HepG2 (cell line): Measurements from ENCODE around the gene PIK3CB. TPM values are rescaled to one million over a fixed set of nuclear protein-coding genes. Genes with fewer than 3 reads are reported as not detected.

ENCODE experiments used
- HNRNPLL ChIP-seq: fragments of 200-400 bp; formaldehyde crosslinking; IDR thresholded peaks from 2 replicates; pipeline ENCODE4 v1.6.1; 2017; ENCODE audit warnings: mild to moderate bottlenecking, low read depth, low read length; ENCODE audit not compliant: poor library complexity, severe bottlenecking
- ZFP1 ChIP-seq: IDR thresholded peaks from 2 replicates; pipeline ENCODE4 v1.6.1; 2016
- ZNF256 ChIP-seq: sonication (generic); formaldehyde crosslinking; conservative IDR thresholded peaks from 2 replicates; pipeline ENCODE4 v1.4.0; 2020; ENCODE audit warnings: missing genetic modification reagents
- ZNF660 ChIP-seq: sonication (generic); formaldehyde crosslinking; IDR thresholded peaks from 2 replicates; pipeline ENCODE4 v1.5.1; 2020; ENCODE audit warnings: mild to moderate bottlenecking, low read depth, missing genetic modification reagents, borderline replicate concordance
- polyA plus RNA-seq, 8 experiments: library from polyadenylated mRNA; depleted of rRNA in 3 of 8; stranded (reverse) in 7 of 8; unstranded in 1 of 8; fragments of >200 nt; fragmentation: Illumina TruSeq in 4 of 8; extraction: Trizol in 4 of 8; gene quantifications; 2 replicates each; pipeline versions ENCODE4 v1.2.1 to v1.2.3, GENCODE V29; 2011 to 2016; ENCODE audit warnings: low read depth in 4 of 8, missing spikeins in 1 of 8, mixed read lengths in 1 of 8; ENCODE audit not compliant: insufficient read depth in 1 of 8
- total RNA-seq, 5 experiments: library from RNA; depleted of rRNA; stranded (reverse); fragments of >200 nt; fragmentation: Illumina TruSeq; extraction: Trizol; gene quantifications; 2 replicates each; pipeline ENCODE4 v1.2.3, GENCODE V29; 2016; ENCODE audit warnings: low read depth in 1 of 5
- TF ChIP-seq, protein P1 (sequence below), 2 experiments: sonication (generic) in 1 of 2; formaldehyde crosslinking in 1 of 2; IDR thresholded peaks; 2 replicates each; pipeline versions ENCODE4 v1.4.0 to v1.6.1; 2018 to 2020; ENCODE audit warnings: missing genetic modification reagents in 2 of 2, borderline replicate concordance in 1 of 2, low read depth in 1 of 2, mild to moderate bottlenecking in 1 of 2, missing biosample characterization in 1 of 2
- TF ChIP-seq, protein P2 (sequence below): sonication (generic); formaldehyde crosslinking; IDR thresholded peaks from 2 replicates; pipeline ENCODE4 v1.8.0; 2022; ENCODE audit warnings: mild to moderate bottlenecking, missing genetic modification reagents
- TF ChIP-seq, protein P3 (sequence below): sonication (generic); formaldehyde crosslinking; IDR thresholded peaks from 2 replicates; pipeline ENCODE4 v1.4.0; 2020; ENCODE audit warnings: missing genetic modification reagents, borderline replicate concordance
- TF ChIP-seq, protein P4 (sequence below): sonication (generic); formaldehyde crosslinking; IDR thresholded peaks from 2 replicates; pipeline ENCODE4 v1.4.0; 2020; ENCODE audit warnings: missing genetic modification reagents, borderline replicate concordance
- TF ChIP-seq, protein P5 (sequence below): sonication (generic); formaldehyde crosslinking; IDR thresholded peaks from 2 replicates; pipeline ENCODE4 v1.5.0; 2020; ENCODE audit warnings: mild to moderate bottlenecking, missing genetic modification reagents
- TF ChIP-seq, protein P6 (sequence below): sonication (generic); formaldehyde crosslinking; IDR thresholded peaks from 2 replicates; pipeline ENCODE4 v1.4.0; 2020; ENCODE audit warnings: missing genetic modification reagents, borderline replicate concordance

The PIK3CB gene
- total and polyA plus RNA-seq, 2 of the 13 experiments (the other 11 are each of a cell fraction or from before 2014, with no cell fraction given) = 6.6 to 18.7 TPM

DNA sequence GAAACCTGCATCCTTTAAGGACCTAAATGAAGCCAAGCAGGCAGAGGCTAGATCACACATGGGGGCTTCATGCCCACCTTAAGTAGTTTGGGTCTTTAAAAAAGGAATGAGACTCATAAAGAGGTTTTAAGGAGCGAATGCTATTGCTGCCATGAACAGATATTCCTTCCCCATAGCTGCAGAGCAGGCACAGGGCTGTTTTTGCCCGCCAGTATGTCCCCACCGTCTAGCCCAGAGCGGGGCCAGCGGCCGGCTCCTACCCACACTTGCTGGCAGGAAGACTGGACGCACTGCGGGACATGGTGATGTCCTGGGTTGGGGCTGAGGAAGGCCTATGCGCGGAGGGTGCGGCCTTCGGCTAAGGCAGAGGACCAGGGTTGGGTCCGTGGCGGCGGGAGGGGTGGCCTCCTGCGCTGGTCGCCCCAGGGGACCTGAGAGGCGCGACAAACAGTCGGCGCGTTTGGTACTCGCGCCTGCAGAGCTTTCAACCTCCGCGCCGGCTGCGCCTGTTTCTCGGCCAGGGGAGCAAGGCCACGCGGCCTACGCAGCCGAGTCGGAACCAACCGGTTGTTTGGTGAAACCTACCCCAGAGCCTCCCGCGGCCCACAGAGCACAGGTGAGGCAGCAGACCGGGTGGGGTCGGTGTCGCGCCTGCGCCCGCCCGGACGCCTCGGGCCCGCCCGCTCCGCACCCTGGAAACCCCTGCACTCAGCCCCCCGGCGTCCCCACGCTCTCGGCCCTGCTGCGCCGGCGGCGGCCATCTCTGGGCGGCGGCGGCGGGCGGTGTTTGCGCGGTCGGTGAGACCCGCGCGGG lies 226.2 kb downstream of the PIK3CB start, which contains the start of gene FAIM (continued):
- TF ChIP-seq, protein P1, sequence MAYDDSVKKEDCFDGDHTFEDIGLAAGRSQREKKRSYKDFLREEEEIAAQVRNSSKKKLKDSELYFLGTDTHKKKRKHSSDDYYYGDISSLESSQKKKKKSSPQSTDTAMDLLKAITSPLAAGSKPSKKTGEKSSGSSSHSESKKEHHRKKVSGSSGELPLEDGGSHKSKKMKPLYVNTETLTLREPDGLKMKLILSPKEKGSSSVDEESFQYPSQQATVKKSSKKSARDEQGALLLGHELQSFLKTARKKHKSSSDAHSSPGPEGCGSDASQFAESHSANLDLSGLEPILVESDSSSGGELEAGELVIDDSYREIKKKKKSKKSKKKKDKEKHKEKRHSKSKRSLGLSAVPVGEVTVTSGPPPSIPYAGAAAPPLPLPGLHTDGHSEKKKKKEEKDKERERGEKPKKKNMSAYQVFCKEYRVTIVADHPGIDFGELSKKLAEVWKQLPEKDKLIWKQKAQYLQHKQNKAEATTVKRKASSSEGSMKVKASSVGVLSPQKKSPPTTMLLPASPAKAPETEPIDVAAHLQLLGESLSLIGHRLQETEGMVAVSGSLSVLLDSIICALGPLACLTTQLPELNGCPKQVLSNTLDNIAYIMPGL (CRISPR knock-in tag; IDR thresholded peaks at IDR 0.05; ENCODE audit: borderline replicate concordance in 1 of 2, low read depth in 1 of 2) = peak; percentile 30 to 89; a peak in 2 of 4 replicates
- TF ChIP-seq, protein P2, sequence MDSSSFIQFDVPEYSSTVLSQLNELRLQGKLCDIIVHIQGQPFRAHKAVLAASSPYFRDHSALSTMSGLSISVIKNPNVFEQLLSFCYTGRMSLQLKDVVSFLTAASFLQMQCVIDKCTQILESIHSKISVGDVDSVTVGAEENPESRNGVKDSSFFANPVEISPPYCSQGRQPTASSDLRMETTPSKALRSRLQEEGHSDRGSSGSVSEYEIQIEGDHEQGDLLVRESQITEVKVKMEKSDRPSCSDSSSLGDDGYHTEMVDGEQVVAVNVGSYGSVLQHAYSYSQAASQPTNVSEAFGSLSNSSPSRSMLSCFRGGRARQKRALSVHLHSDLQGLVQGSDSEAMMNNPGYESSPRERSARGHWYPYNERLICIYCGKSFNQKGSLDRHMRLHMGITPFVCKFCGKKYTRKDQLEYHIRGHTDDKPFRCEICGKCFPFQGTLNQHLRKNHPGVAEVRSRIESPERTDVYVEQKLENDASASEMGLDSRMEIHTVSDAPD = peak; percentile 71
- TF ChIP-seq, protein P3, sequence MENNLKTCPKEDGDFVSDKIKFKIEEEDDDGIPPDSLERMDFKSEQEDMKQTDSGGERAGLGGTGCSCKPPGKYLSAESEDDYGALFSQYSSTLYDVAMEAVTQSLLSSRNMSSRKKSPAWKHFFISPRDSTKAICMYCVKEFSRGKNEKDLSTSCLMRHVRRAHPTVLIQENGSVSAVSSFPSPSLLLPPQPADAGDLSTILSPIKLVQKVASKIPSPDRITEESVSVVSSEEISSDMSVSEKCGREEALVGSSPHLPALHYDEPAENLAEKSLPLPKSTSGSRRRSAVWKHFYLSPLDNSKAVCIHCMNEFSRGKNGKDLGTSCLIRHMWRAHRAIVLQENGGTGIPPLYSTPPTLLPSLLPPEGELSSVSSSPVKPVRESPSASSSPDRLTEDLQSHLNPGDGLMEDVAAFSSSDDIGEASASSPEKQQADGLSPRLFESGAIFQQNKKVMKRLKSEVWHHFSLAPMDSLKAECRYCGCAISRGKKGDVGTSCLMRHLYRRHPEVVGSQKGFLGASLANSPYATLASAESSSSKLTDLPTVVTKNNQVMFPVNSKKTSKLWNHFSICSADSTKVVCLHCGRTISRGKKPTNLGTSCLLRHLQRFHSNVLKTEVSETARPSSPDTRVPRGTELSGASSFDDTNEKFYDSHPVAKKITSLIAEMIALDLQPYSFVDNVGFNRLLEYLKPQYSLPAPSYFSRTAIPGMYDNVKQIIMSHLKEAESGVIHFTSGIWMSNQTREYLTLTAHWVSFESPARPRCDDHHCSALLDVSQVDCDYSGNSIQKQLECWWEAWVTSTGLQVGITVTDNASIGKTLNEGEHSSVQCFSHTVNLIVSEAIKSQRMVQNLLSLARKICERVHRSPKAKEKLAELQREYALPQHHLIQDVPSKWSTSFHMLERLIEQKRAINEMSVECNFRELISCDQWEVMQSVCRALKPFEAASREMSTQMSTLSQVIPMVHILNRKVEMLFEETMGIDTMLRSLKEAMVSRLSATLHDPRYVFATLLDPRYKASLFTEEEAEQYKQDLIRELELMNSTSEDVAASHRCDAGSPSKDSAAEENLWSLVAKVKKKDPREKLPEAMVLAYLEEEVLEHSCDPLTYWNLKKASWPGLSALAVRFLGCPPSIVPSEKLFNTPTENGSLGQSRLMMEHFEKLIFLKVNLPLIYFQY (CRISPR knock-in tag) = no peak
- peak; percentile 40; the same call in 1 of the 2 replicates for TF ChIP-seq ZNF660 (CRISPR knock-in tag)
- TF ChIP-seq, protein P4, sequence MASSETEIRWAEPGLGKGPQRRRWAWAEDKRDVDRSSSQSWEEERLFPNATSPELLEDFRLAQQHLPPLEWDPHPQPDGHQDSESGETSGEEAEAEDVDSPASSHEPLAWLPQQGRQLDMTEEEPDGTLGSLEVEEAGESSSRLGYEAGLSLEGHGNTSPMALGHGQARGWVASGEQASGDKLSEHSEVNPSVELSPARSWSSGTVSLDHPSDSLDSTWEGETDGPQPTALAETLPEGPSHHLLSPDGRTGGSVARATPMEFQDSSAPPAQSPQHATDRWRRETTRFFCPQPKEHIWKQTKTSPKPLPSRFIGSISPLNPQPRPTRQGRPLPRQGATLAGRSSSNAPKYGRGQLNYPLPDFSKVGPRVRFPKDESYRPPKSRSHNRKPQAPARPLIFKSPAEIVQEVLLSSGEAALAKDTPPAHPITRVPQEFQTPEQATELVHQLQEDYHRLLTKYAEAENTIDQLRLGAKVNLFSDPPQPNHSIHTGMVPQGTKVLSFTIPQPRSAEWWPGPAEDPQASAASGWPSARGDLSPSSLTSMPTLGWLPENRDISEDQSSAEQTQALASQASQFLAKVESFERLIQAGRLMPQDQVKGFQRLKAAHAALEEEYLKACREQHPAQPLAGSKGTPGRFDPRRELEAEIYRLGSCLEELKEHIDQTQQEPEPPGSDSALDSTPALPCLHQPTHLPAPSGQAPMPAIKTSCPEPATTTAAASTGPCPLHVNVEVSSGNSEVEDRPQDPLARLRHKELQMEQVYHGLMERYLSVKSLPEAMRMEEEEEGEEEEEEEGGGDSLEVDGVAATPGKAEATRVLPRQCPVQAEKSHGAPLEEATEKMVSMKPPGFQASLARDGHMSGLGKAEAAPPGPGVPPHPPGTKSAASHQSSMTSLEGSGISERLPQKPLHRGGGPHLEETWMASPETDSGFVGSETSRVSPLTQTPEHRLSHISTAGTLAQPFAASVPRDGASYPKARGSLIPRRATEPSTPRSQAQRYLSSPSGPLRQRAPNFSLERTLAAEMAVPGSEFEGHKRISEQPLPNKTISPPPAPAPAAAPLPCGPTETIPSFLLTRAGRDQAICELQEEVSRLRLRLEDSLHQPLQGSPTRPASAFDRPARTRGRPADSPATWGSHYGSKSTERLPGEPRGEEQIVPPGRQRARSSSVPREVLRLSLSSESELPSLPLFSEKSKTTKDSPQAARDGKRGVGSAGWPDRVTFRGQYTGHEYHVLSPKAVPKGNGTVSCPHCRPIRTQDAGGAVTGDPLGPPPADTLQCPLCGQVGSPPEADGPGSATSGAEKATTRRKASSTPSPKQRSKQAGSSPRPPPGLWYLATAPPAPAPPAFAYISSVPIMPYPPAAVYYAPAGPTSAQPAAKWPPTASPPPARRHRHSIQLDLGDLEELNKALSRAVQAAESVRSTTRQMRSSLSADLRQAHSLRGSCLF (CRISPR knock-in tag) = peak; percentile 29; the same call in 1 of the 2 replicates
- TF ChIP-seq ZFP1 (CRISPR knock-in tag) = no peak
- TF ChIP-seq, protein P5, sequence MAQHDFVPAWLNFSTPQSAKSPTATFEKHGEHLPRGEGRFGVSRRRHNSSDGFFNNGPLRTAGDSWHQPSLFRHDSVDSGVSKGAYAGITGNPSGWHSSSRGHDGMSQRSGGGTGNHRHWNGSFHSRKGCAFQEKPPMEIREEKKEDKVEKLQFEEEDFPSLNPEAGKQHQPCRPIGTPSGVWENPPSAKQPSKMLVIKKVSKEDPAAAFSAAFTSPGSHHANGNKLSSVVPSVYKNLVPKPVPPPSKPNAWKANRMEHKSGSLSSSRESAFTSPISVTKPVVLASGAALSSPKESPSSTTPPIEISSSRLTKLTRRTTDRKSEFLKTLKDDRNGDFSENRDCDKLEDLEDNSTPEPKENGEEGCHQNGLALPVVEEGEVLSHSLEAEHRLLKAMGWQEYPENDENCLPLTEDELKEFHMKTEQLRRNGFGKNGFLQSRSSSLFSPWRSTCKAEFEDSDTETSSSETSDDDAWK (CRISPR knock-in tag) = no peak
- TF ChIP-seq ZNF256 (CRISPR knock-in tag) = no peak
- TF ChIP-seq HNRNPLL = peak; percentile 99
- TF ChIP-seq, protein P6, sequence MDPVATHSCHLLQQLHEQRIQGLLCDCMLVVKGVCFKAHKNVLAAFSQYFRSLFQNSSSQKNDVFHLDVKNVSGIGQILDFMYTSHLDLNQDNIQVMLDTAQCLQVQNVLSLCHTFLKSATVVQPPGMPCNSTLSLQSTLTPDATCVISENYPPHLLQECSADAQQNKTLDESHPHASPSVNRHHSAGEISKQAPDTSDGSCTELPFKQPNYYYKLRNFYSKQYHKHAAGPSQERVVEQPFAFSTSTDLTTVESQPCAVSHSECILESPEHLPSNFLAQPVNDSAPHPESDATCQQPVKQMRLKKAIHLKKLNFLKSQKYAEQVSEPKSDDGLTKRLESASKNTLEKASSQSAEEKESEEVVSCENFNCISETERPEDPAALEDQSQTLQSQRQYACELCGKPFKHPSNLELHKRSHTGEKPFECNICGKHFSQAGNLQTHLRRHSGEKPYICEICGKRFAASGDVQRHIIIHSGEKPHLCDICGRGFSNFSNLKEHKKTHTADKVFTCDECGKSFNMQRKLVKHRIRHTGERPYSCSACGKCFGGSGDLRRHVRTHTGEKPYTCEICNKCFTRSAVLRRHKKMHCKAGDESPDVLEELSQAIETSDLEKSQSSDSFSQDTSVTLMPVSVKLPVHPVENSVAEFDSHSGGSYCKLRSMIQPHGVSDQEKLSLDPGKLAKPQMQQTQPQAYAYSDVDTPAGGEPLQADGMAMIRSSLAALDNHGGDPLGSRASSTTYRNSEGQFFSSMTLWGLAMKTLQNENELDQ (CRISPR knock-in tag) = no peak
